SHP77 (cell line): Measurements from ENCODE around the gene NOTO.

Experiments
- DNase-seq, 2 experiments: peaks; one replicate each; lab custom pipeline; 2025; lab: John Stamatoyannopoulos, UW

NOTO gene

DNA sequence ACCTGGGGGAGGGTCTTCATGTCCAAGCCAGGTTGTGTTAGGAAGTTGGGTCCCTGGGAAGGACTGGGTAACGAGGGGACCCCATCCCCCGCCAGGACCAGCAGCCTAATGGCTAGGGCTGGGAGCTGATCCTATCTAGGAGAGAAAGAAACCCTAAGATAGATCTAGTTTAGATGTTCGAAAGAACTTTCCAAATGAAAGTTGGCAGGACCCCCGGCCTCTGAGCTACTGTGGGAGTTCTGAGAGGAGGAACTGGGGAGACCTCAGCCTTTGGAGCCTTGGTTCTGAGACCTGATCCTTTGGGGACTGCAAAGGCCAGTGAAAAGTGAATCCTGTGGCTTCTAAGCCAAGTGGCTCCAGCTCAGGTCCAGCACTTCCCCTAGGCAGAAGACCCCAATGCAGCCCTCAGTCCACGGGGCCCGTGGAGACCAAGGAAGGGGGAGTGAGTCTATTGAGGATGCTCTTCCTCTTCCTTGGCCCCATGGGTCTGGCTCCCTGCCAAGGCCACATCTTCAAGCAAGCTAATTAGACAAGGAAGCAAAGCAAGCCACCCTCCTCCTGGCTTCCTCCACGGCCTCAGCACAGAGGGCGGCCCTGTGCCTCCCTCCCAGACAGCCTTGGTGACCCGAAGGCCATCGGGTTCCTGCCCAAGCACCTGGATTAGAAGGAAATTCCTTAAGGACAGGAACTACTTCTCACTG lies 55.2 kb downstream of the NOTO start:
- DNase-seq, result no peak

GRCh38 chr2:73258186-73258912 lies 56.0 kb downstream of the NOTO start:
- no peak for DNase-seq

DNA sequence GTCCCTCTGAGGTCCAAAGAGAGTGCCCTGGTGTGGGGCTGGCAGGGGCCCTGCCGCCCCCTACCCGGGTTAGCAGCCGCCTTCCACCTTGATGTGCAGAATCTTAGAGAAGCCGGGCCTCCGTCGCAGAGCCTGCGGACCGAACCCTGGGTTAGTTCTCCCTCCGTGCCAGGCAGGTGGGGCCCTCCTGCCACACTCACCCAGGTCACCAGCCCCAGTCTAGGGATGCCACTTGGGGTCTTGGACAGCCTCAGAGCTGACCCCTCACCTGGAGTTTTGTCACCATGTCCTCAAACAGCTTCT lies 56.5 kb downstream of the NOTO start:
- no peak for DNase-seq

DNA sequence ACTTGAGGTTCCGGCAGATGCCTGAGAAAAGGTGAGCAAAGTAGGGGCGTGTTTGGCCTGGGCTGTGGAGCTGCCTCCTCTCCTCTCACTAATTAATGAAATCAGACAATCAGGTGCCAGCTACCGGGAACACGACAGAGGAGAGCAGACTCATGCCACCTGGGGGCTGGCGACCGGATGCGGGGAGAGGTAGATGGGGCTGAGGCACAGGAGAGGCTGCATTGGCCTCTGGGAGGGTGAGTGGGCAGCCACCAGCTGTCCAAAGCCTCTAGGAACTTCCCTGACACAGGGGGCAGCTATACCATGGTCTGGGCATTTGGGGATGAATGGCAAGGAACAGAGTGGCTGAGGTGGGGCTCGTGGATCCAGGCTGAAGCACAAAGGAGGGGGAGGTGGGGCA lies 56.9 kb downstream of the NOTO start:
- DNase-seq, result no peak

DNA sequence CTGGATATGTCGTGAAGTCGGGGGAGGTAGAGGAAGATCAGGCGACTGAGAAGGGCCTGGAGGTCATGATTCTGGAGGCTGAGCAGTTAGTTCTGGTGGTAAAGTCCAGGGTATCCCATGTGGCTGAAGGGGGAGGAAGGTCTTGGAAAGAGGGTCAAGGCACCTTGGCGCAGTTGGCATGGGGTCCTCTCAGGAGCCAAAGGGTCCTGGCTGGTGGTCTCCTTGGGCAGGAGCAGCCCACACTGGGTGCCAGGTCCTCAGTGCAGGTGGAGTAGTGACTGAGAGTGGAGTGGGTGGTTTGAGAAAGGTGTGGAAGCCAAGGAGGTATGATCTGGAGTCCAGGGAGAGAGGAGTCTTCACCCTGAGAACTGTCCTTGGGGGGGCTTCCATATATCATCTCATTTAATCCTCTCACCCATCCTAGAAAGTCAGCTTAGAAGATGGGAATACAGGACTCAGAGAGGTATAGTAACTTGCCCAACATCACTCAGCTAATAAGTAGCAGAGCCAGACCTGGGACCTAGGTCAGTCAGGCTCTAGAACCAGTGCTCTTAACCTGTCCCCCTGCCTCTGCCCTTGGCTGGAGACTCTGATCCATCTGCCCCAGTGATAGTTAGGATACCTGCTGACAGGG lies 57.4 kb downstream of the NOTO start:
- no peak for DNase-seq

DNA sequence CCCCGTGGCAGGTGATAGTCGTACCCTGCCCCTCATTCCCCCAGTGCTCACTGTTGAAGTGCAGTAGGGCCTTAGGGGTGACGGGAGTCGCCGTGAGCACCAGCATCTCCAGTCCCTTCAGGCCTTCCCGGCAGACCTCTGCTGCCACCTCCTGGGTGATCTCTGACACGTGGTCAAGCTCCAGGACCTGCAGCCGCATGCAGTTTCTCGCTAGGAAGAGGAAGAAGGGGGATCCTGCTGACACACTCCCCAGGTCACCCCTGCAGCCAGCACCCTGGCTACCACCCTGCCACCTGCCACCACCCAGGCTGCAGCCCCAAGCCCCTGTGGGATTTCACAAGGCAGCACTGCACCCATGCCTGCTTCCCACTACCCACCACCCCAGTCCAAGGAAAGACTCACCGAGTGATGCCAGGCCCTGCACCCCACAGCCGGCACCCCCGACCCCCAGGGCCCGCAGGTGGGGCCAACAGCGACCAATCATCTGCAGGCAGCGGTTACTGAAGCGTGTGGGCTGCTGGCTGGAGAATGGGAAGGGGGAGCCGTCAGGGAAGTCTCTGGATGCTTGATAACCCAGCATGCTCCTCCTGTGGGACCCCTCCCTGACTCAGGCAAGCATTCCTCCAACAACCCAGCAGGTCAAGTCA lies 58.1 kb downstream of the NOTO start:
- peak; percentile 5 to 16 for DNase-seq
